ENCODE measurements around the gene CAVIN1.

The CAVIN1 gene

GRCh38 chr17:42458497-42459255 lies 35.6 kb upstream of the CAVIN1 start, which contains the start of gene ATP6V0A1 (continued):
- TF ChIP-seq CTCF (tag by site-specific recombination; IDR thresholded peaks at IDR 0.05) (0 out of 2 replicates have a peak, but pooled peaks have one; percentile 30), YY2 (tag by site-specific recombination; IDR thresholded peaks at IDR 0.05) (0 out of 2 replicates have a peak, but pooled peaks have one; percentile 35), EGR2 (tag by site-specific recombination; IDR thresholded peaks at IDR 0.05; ENCODE audit: low read depth) (peak; percentile 28), KLF1 (tag by site-specific recombination; IDR thresholded peaks at IDR 0.05) (peak; percentile 48; the same call in 1 of the 2 replicates), PBX3 (CRISPR knock-in tag; IDR thresholded peaks at IDR 0.05) (0 out of 2 replicates have a peak, but pooled peaks have one; percentile 31), ZNF660 (tag by site-specific recombination; IDR thresholded peaks at IDR 0.05) (no peak), ATF2 (tag by site-specific recombination; IDR thresholded peaks at IDR 0.05; ENCODE audit: low read depth) (peak; percentile 92), ZBTB7A (tag by site-specific recombination; IDR thresholded peaks at IDR 0.05; ENCODE audit: low read depth) (peak; percentile 64), ZNF600 (tag by site-specific recombination; IDR thresholded peaks at IDR 0.05) (0 out of 2 replicates have a peak, but pooled peaks have one; percentile 33), ZXDB (tag by site-specific recombination; IDR thresholded peaks at IDR 0.05) (peak; percentile 80), ZNF561 (tag by site-specific recombination; IDR thresholded peaks at IDR 0.05; ENCODE audit: borderline replicate concordance) (0 out of 2 replicates have a peak, but pooled peaks have one; percentile 31), KLF8 (tag by site-specific recombination; IDR thresholded peaks at IDR 0.05) (peak; percentile 70), ZFP69B (tag by site-specific recombination; IDR thresholded peaks at IDR 0.05) (0 out of 2 replicates have a peak, but pooled peaks have one; percentile 10), ZBTB20 (tag by site-specific recombination; IDR thresholded peaks at IDR 0.05) (peak; percentile 17; the same call in 1 of the 2 replicates), ZNF658 (tag by site-specific recombination; IDR thresholded peaks at IDR 0.05) (no peak), ZNF558 (tag by site-specific recombination; IDR thresholded peaks at IDR 0.05) (no peak; the same call in 1 of the 2 replicates), ZNF239 (tag by site-specific recombination; IDR thresholded peaks at IDR 0.05) (no peak), ZSCAN16 (tag by site-specific recombination; IDR thresholded peaks at IDR 0.05) (no peak), ZNF133 (tag by site-specific recombination; IDR thresholded peaks at IDR 0.05) (no peak), ZNF398 (tag by site-specific recombination; IDR thresholded peaks at IDR 0.05) (peak; percentile 59), BCL11B (tag by site-specific recombination; IDR thresholded peaks at IDR 0.05; ENCODE audit: low read depth) (peak; percentile 97), ZNF629 (tag by site-specific recombination; IDR thresholded peaks at IDR 0.05) (peak; percentile 80), OVOL3 (tag by site-specific recombination; IDR thresholded peaks at IDR 0.05) (0 out of 2 replicates have a peak, but pooled peaks have one; percentile 47), ZFP37 (tag by site-specific recombination; IDR thresholded peaks at IDR 0.05) (no peak)
- TF ChIP-seq, protein P1, sequence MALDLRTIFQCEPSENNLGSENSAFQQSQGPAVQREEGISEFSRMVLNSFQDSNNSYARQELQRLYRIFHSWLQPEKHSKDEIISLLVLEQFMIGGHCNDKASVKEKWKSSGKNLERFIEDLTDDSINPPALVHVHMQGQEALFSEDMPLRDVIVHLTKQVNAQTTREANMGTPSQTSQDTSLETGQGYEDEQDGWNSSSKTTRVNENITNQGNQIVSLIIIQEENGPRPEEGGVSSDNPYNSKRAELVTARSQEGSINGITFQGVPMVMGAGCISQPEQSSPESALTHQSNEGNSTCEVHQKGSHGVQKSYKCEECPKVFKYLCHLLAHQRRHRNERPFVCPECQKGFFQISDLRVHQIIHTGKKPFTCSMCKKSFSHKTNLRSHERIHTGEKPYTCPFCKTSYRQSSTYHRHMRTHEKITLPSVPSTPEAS (tag by site-specific recombination; IDR thresholded peaks at IDR 0.05), result no peak
- TF ChIP-seq, protein P2, sequence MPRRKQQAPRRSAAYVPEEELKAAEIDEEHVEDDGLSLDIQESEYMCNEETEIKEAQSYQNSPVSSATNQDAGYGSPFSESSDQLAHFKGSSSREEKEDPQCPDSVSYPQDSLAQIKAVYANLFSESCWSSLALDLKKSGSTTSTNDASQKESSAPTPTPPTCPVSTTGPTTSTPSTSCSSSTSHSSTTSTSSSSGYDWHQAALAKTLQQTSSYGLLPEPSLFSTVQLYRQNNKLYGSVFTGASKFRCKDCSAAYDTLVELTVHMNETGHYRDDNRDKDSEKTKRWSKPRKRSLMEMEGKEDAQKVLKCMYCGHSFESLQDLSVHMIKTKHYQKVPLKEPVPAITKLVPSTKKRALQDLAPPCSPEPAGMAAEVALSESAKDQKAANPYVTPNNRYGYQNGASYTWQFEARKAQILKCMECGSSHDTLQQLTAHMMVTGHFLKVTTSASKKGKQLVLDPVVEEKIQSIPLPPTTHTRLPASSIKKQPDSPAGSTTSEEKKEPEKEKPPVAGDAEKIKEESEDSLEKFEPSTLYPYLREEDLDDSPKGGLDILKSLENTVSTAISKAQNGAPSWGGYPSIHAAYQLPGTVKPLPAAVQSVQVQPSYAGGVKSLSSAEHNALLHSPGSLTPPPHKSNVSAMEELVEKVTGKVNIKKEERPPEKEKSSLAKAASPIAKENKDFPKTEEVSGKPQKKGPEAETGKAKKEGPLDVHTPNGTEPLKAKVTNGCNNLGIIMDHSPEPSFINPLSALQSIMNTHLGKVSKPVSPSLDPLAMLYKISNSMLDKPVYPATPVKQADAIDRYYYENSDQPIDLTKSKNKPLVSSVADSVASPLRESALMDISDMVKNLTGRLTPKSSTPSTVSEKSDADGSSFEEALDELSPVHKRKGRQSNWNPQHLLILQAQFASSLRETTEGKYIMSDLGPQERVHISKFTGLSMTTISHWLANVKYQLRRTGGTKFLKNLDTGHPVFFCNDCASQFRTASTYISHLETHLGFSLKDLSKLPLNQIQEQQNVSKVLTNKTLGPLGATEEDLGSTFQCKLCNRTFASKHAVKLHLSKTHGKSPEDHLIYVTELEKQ (tag by site-specific recombination; IDR thresholded peaks at IDR 0.05; ENCODE audit: borderline replicate concordance), result no peak; the same call in 1 of the 2 replicates

All from HEK293 (cell line).